ENCODE measurements around the gene ZFYVE28. TPM values are rescaled to one million over a fixed set of nuclear protein-coding genes. Genes with fewer than 3 reads are reported as not detected.

Gene ZFYVE28
- total and polyA plus RNA-seq, 8 donors: 4.9 to 88.8 (median 7.3) TPM

DNA sequence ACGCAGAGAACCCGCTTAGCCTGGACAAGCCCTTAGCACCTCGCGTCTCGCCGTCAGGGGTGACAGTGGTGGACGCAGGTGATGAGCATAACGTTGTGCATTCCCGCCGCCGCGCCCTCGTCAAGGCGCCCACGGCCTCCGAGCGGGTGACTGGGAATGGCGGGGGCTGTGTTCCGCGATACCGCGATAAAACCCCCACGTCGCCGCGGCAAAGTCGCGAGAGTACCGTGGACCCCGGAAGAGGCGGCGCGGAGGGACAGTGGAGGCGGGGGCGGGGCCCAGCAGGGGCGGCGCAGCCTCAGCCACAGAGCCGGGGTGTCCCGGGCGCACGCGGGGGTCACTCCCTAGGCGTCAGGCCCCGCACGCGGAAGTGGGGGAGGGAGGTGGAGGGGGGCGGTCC, 53.8 kb downstream of the ZFYVE28 start:
- intact Hi-C loops (cut with DNase I; ENCODE audit: low total_unique reads): no loop called here
- H3K9me3 ChIP-seq: peaks cover 0 to 9% (median 4%) of the 10 kb centered on the region in 4 donors
- H3K36me3 ChIP-seq: no peaks in the 10 kb centered on the region
- peak; percentile 34 to 87 for DNase-seq
- no peak for TF ChIP-seq EP300 (IDR thresholded peaks at IDR 0.05)
- TF ChIP-seq, protein P1, sequence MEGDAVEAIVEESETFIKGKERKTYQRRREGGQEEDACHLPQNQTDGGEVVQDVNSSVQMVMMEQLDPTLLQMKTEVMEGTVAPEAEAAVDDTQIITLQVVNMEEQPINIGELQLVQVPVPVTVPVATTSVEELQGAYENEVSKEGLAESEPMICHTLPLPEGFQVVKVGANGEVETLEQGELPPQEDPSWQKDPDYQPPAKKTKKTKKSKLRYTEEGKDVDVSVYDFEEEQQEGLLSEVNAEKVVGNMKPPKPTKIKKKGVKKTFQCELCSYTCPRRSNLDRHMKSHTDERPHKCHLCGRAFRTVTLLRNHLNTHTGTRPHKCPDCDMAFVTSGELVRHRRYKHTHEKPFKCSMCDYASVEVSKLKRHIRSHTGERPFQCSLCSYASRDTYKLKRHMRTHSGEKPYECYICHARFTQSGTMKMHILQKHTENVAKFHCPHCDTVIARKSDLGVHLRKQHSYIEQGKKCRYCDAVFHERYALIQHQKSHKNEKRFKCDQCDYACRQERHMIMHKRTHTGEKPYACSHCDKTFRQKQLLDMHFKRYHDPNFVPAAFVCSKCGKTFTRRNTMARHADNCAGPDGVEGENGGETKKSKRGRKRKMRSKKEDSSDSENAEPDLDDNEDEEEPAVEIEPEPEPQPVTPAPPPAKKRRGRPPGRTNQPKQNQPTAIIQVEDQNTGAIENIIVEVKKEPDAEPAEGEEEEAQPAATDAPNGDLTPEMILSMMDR (IDR thresholded peaks at IDR 0.05): no peak
- TF ChIP-seq POLR2A (IDR thresholded peaks at IDR 0.05): no peak
- TF ChIP-seq POLR2AphosphoS5 (IDR thresholded peaks at IDR 0.05): no peak
- peak overlapping the region; percentile 50 to 55 (median 52) for H3K4me3 ChIP-seq
- no peaks in the 10 kb centered on the region for H3K27me3 ChIP-seq
- 9 to 32% (median 25%) methylated on average over 36 to 47 of the region's 47 CpGs for WGBS, 5 donors
- peaks cover 16 to 36% (median 34%) of the 10 kb centered on the region in 4 donors for H3K4me1 ChIP-seq
- peak overlapping the region; percentile 9 to 69 (median 43) for H3K27ac ChIP-seq

DNA sequence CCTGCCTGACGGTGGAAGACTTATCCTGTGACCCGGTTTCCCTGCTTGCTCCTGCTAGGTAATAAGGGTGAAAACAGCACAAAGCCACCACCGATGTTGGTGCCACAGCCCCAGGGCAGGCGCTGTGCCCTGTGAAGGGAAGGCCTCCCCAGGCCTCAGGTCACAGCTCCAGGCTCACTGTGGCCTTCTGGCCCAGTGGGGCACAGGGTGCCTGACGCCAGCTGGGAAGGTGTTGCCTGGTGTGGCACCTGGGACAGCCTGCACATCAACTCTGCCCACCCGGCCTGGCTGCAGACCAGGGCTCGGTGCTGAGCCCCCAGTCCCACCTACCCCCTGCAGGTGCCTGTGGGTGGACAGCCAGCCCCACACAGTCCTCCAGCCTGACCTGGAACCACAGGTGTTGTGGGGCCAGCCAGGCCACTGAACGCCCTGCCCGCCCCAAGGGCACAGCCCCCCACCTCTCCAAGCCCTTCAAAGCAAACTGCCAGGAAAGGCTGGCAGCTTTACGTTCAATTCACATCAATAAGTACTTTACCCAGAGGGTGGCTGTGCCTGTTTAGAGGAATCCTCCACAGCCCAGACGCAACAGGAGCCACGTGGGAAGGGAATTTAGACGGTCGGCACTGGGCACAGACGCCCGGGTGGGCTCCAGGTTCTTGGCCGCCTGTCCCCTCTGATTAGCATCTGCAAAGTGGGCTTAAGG, 54.3 kb downstream of the ZFYVE28 start:
- DNase-seq: no peak
- H3K27me3 ChIP-seq: no peaks in the 10 kb centered on the region
- H3K4me1 ChIP-seq: peaks cover 16 to 36% (median 34%) of the 10 kb centered on the region in 4 donors
- no peaks in the 10 kb centered on the region for H3K36me3 ChIP-seq
- peak overlapping the region; percentile 40 to 69 (median 43) for H3K27ac ChIP-seq
- WGBS, 5 donors: 63 to 80% (median 70%) methylated on average over 11 to 17 of the region's 17 CpGs
- H3K4me3 ChIP-seq: peak overlapping the region; percentile 50 to 55 (median 52)
- TF ChIP-seq, protein P1 (IDR thresholded peaks at IDR 0.05): no peak
- no peak for TF ChIP-seq EP300 (IDR thresholded peaks at IDR 0.05)
- no peak for TF ChIP-seq POLR2AphosphoS5 (IDR thresholded peaks at IDR 0.05)
- TF ChIP-seq POLR2A (IDR thresholded peaks at IDR 0.05): no peak
- peaks cover 0 to 8% (median 3%) of the 10 kb centered on the region in 4 donors for H3K9me3 ChIP-seq
- intact Hi-C loops (cut with DNase I; ENCODE audit: low total_unique reads): no loop called here

DNA sequence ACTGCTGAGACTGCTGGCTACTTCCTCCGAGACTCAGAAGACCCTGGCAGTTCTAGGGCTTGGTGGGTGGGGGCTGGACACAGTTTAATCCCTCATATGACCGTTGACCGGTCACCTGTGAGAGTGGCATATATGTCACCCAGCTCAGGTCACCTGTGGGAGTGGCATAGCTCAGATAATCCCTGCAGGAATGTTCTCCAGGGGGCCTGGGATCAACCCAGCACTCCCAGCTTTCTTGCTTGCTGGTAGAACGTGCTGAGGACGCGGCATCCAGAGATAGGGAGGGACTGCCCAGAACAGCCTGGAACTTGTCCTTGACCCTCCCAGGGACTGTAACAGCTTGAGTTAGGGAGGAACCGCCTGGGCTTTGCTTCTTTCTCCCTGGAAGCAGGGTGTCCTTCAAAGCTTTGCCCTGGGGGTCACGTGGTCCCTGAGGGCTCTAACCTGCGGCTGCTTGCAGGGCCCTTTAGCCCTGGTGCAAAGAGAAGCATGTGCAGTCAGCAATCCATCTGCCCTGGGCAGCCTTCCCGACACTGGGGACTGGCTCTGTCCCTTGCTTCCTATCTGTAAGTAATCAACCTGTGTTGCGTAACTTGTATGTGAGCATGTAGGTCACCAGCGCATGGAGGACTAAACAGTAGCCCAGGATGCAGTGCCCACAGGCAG, 55.3 kb downstream of the ZFYVE28 start:
- Histone ChIP-seq H3K4me1 (peaks cover 16 to 36% (median 34%) of the 10 kb centered on the region in 4 donors), H3K36me3 (no peaks in the 10 kb centered on the region), H3K4me3 (no peak overlapping the region), H3K9me3 (no peaks in the 10 kb centered on the region), H3K27me3 (no peaks in the 10 kb centered on the region), H3K27ac (peak overlapping the region; percentile 41 to 69 (median 52))
- intact Hi-C loops (cut with DNase I; ENCODE audit: low total_unique reads): no loop called here
- no peak for TF ChIP-seq POLR2A (IDR thresholded peaks at IDR 0.05)
- TF ChIP-seq POLR2AphosphoS5 (IDR thresholded peaks at IDR 0.05): peak in 1 of 3 donors; percentile 47
- 33 to 69% (median 47%) methylated on average over 11 to 12 of the region's 12 CpGs for WGBS, 5 donors
- DNase-seq: peak; percentile 73 to 78

DNA sequence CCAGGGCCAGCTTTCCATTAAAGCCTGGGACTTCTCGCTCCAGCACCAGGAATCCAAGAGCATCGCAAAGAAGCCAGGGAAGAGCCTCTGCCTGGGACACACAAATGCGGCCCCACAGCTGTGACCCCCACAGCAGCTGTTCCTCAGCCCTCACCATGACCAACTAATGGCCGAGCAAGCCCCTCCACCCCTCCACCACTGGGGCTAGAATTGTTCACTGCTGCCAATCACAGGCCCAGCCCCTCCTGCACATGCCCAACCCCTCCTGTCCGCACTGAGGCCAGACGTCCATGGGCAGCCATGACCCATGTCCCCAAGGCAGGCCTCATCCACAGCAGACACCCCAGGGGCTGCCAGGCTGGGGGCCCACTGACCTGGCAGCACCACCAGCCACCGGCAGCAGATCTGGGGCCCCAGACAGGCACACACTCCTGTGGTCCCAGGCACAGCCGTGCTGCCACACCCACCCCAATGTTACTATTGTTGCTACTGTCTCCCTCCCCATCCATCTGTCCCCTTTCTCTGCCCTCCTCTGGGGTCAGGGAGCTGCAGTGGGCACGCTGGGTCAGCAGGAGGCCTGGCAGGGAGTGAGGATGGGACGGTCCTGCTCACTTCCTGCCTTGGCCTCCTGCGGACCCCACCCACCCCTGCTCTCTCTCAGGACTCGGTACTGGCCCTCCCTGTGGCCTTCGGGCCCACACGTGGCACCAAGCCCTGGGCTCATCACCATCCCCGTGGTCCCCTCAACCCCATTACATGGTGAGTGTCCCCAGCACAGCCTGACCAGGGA, 56.0 kb downstream of the ZFYVE28 start:
- H3K27me3 ChIP-seq: no peaks in the 10 kb centered on the region
- no peak for DNase-seq
- no peaks in the 10 kb centered on the region for H3K9me3 ChIP-seq
- H3K4me1 ChIP-seq: peaks cover 16 to 36% (median 34%) of the 10 kb centered on the region in 4 donors
- H3K27ac ChIP-seq: peak overlapping the region in 4 of 5 donors; percentile 41 to 69 (median 56)
- 84 to 90% (median 87%) methylated on average over 12 to 15 of the region's 15 CpGs for WGBS, 5 donors
- TF ChIP-seq, protein P1 (IDR thresholded peaks at IDR 0.05): no peak
- no peak for TF ChIP-seq POLR2A (IDR thresholded peaks at IDR 0.05)
- TF ChIP-seq POLR2AphosphoS5 (IDR thresholded peaks at IDR 0.05): no peak
- no peak for TF ChIP-seq EP300 (IDR thresholded peaks at IDR 0.05)
- no peak overlapping the region for H3K4me3 ChIP-seq
- intact Hi-C loops (cut with DNase I; ENCODE audit: low total_unique reads): no loop called here
- no peaks in the 10 kb centered on the region for H3K36me3 ChIP-seq

Measured in stomach (tissue), 9 donors.